SK-N-SH treated with all-trans-retinoic acid at 6 μM for 48 hours (cell line): ENCODE measurements around the gene GRHL3.

Experiments used
- OSR1 ChIP-seq: fragments of 250-450 bp; sonication (Bioruptor Pico); IDR thresholded peaks from 2 replicates; pipeline ENCODE4 v1.8.0; 2022; ENCODE audit warnings: moderate library complexity, mild to moderate bottlenecking, inconsistent platforms
- TF ChIP-seq, protein P1 (sequence below): fragments of 250-450 bp; sonication (Bioruptor Pico); IDR thresholded peaks from 2 replicates; pipeline ENCODE4 v1.5.1; 2021; ENCODE audit warnings: mild to moderate bottlenecking, moderate library complexity

DNA sequence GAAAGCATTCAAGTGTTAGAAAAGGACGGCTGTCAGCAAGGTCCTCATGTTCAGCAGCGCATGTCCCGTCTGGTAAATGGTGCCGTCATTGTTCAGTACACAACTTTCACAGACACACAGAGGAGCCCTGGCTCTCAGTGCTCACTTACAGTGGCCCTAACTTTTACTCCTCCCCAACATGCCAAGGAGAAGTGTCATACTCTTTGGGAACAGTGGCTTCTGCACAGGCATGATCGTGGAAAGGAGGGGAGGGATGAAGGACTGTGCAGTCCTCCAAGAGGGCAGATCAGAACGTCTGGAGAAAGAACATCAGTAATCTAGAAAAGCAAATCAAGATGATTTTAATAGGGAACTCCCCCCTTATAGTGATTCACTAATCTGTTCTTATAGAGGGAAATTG is 3.8 kb upstream of the GRHL3 start:
- TF ChIP-seq, protein P1, sequence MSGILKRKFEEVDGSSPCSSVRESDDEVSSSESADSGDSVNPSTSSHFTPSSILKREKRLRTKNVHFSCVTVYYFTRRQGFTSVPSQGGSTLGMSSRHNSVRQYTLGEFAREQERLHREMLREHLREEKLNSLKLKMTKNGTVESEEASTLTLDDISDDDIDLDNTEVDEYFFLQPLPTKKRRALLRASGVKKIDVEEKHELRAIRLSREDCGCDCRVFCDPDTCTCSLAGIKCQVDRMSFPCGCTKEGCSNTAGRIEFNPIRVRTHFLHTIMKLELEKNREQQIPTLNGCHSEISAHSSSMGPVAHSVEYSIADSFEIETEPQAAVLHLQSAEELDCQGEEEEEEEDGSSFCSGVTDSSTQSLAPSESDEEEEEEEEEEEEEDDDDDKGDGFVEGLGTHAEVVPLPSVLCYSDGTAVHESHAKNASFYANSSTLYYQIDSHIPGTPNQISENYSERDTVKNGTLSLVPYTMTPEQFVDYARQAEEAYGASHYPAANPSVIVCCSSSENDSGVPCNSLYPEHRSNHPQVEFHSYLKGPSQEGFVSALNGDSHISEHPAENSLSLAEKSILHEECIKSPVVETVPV = no peak
- TF ChIP-seq OSR1 (CRISPR knock-in tag) = no peak
